Muscle of back (tissue), 13 donors: ENCODE measurements around the gene RIPOR3. TPM values are rescaled to one million over a fixed set of nuclear protein-coding genes. Genes with fewer than 3 reads are reported as not detected.

Experiments
- DNase-seq, 3 donors: peaks; one replicate each; pipeline versions ENCODE4 v3.0.0 to v3.0.0-alpha.2; 2013
- long read RNA-seq, 9 donors: transcript quantifications; one replicate each; lab custom pipeline, GENCODE V29; 2026
- polyA plus RNA-seq, 10 donors: library from polyadenylated mRNA; unstranded; fragments of 120-200 nt; gene quantifications; one replicate each; pipeline ENCODE4 v1.2.1, GENCODE V29; 2013; ENCODE audit not compliant: insufficient read length in 10 of 10

RIPOR3 gene
- polyA plus RNA-seq = 10 to 100 TPM in 4 of 10 donors, 1 to 10 TPM in 6; 3.1 to 15.6 (median 8.6) TPM
- long read RNA-seq, donor 1 = 0 reads
- long read RNA-seq, donor 2 = 0 reads
- long read RNA-seq, donor 3 = 0 reads
- long read RNA-seq, donor 4 = 0 reads
- long read RNA-seq, donor 5 = 0 reads
- long read RNA-seq, donor 6 = 0 reads
- long read RNA-seq, donor 7, partial matches to known transcripts = 0 of 1 reads
- long read RNA-seq, donor 7, other reads (novel, unspliced or antisense) = 0 of 1 reads
- long read RNA-seq, donor 8, partial matches to known transcripts = 14 of 14 reads
- long read RNA-seq, donor 8, other reads (novel, unspliced or antisense) = 0 of 14 reads
- long read RNA-seq, donor 9 = 0 reads

DNA sequence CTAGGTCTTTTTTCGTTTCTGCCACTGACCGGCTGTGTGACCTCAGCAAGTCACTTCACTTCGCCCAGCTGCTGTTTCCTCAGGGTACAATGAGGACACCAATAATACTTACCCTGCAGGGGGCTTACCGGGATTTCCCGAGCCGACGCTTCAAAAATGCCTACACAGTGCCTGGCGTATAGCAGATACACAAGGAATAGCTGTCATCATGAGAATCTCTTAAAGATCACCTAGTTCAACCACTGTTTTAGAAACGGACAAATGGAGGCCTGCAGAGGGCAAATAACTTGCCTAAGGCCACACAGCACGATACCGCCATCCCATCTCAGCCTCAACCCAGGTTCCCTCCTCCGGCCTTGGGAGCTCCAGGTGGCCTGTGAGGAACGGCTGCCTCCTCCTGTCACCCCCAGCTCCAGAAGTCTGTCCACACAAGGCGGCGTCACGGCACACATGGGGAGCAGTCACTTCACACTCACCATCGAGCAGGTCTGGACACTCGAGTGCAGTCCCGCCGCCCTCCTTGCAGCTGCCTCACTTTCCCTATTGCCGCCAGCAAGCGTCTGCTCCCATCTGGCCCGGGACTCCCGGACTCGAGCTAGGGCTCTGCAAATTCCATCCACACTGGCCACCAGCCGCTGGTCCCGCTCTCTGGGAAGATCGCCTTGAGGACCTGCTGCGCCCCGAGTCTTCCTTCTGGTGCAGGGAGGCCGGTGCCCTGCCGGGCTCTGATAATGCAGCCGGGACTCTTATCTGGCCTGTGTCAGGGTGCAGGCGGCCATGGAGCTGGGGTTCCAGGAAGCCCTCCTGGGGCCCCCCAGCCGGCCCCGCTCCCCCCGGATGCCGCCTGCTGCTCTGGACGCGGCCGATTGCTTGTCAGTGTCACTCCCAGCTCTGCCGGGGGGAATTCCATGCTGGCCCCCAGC, at the start of gene RIPOR3:
TSS of gene RIPOR3 (minus strand) at position 893 of the 923 bp plus-strand sequence. CDS start at position 479, 414 bp downstream.
- DNase-seq = peak in 1 of 3 donors; percentile 74

DNA sequence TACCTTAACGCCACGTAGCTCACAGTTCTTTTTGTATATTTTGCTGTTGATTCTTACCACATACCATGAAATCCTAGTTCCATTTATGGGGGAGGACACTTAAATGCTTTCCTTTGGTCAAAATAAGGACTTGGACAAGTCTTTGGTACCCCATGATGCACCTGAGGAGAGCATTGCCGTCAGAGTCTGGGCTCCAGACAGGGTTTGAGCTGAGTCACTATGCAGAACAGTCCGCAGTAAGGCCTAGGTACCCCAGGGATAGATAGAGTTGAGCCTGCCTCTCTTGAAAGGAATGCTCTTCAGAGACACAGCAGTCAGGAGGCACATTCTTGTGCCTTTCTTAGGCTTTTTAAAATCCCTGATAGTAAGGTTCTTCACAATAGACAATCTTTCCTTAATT, 46.0 kb upstream of the RIPOR3 start:
- no peak for DNase-seq

DNA sequence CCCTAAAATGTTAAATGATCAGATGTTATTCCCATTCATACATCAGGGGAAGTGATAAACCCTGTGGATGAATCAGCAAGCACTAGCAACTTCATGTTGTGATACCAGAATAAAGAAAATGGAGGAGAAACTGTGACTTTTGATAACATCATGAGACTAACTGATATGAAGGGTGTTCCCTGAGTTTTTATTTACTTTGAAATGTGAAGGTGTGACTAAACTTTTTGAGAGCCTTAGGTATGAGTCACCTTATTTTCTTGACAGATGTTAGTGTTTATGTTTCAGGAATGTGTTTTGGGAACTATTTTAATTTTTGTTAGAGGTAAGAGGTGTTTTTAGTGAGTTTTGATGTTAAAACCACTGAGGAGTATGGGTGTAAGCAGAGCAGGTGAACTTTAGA, 44.5 kb upstream of the RIPOR3 start:
- no peak for DNase-seq

DNA sequence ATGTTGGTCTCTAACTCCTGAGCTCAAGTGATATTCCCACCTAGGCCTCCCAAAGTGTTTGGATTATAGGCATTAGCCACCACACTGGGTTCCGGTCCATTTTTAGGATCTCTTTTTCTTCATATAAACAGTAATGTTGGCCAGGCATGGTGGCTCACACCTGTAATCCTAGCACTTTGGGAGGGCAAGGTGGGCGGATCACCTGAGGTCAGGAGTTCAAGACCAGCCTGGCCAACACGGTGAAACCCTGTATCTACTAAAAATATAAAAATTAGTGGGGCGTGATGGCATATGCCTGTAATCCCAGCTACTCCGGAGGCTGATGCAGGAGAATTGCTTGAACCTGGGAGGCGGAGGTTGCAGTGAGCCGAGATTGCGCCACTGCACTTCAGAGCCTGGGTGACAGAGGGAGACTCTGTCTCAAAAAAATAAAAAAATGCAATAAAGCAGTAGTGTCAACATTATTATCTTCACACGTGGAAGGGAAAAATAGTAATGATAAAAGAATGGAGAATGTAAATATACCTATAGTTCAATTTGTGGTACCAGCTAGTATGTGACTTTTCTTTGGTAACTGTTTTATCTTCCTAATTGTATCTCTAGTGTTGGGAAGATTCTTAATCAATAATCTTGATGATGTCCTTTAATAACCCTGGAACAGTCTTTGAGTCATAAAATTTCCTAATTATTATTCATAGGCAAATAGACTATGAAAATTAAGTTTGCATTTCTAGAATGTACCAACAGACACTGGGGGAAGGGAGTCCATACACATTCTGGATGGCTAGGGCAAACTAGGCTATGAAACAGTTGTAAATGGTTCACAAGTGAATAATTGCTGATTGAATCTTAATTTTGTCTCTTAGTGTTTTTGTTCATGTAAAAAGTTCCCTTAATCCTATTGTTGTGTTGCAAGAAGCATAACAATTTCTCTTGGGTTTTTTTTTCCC, 43.7 kb upstream of the RIPOR3 start:
- DNase-seq = no peak

- DNase-seq = no peak
Measured at GRCh38 chr20:50733644-50734349, 42.5 kb upstream of the RIPOR3 start.

- no peak for DNase-seq
Measured at GRCh38 chr20:50731930-50732690, 40.8 kb upstream of the RIPOR3 start.

DNA sequence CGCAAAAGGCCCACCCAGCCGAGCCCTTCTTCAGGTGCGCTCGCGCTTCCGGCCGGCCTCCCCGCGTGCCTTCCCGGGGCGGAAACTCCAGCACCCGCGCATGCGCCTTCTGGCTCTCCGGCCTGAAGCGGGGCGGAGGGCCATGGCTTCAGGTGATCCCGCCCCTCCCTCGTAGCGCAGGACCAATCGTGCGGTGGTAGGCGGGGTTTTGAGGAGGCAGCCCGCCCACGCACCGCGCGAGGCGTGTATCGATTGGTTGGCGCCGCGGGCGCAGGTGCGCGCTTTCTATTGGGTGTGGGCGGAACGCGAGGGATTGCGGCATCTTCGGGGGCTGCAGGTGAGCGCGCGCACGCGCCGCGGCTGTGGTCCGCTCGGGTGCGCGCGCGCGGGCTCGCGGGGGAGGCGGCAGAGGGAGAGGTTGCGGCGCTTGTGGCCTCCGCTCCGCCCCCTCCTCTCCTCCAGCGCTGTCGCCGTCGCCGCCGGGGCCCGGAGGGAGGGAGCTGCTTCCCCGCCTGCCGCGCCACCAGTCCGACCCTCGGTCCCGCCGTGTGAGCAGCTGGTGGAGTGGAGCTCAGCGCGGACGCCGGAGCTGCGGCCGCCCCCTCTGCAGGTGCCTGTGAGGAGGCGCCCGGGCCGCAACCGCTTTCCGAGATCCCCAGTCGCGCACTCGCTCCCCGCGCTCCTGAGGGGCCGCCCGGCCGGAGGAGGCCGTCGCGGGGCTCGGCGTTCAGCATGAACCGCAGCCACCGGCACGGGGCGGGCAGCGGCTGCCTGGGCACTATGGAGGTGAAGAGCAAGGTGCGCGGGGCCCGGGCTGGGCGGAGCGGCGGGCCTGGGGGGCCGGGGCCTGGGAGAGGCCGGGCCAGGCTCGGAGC, 40.0 kb upstream of the RIPOR3 start, which contains the start of gene PARD6B:
TSS of gene PARD6B (plus strand) at position 526 of the 875 bp plus-strand sequence. CDS start at position 733, 207 bp downstream.
- peak; percentile 93 to 97 (median 93) for DNase-seq

DNA sequence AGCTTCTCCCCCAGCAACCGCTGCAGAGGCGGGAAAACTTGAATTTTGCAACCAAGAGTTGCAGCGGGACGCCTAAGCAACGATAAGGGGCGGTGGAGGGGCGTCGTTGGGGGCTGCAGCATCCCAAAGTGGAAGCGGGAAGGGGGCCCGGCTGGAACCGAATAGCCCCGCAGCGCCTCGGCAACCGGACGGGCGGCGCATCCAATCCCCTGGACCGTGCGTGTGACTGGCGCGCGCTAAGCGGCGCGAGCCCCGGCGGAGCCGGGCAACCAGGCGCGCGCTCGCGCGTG, 39.4 kb upstream of the RIPOR3 start:
- no peak for DNase-seq

DNA sequence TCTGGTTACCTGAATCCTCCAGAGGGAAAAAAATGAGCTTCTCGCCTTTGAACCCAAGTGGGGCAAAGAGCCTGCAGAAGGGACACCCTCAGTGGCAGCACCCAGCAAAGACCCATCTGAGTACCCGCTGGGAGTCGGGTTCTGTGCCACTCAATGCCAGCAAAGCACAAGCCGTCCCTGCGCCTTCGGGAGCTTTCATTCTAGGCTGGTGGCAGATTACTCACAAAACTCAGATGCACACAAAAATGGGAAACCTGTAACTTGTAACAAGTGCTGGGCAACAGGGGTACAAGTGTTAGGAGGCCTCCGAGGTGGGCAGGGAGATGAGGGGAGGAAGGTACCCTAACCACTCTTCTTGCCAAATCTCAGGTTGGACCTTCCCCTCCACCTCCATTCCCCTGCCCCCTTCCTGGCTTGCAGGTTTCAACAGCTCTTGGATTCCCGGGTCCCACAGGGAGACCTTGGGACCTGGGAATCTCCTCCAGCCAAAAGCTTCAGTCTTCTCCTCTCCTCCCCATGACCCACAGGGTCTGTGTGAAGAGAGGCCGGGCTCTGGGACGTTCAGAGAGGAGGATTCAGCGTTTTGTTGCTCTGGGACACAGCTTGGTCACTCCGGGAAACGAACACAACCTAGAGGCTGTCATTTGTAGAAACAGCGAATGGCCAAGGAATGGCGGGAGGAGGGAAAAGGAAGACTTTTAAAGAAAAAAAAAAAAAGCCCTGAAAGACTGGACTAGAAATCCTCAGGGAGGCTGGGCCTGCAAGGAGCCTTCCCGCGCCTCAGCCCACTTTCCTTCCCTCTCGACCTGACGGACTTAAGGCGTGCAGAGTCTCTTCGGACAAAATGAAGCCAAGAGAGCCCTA, 38.8 kb upstream of the RIPOR3 start:
- DNase-seq = no peak

DNA sequence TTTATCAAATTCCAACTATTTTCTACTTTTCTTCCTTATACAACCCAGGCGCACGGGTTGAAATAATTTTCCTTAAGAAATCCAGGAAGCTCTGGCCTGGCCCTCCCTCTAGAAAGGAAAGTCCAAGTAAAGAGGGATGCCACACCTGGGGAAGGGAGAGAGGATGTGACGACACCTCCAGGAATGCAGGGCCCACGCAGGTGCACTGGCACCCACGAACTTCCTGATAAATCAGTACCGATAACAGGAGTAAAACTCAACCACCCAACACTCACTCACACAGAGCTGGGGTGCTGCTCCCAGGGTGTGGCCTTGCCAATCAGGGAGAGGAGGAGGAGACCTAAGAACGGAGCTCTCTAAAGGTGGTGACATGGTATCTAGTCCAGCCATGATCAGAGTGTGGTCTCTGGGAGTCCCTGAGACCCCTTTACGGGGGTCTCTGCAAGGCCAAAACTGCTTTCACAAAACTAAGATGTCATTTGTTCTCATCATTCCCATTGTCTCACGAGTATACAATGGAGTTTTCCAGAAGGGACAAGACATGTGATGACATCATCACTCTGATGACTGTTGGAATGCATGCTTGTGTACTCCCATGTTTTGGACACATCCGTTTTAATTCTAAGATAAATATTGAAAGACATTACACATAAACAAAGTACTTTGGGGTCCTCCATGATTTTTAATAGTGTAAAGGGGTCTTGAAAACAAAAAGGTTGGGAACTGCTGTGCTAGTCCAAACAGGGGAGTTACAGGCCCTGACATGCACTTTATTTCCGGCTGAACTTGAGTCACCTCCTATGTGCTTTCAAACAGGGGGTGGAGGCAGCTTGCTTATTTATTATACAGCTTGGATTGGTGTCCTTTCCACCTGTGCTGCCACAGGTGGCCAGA, 37.9 kb upstream of the RIPOR3 start:
- no peak for DNase-seq

DNA sequence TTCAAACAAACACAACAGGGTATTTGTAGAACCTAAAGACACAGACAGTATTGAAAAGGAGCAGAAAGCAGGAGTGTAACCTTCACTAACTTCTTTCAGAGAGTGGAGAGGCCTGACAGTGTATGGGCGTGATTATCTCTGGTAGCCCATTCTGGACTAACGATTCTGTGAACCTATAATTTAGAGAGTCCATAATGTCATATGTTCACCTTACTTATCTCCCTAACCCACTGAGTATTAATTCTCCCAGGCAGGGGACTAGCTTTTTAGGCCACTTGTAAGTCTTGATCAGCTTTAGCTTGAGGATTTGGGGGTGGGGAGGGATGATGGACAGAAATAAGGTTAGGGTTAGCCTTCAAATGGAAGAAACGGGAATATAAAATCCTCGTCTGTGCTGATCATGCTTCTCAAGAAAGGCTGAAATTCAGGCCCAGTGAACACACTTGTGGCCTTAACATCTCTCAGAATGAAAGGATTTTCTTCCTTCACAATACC, 37.2 kb upstream of the RIPOR3 start:
- no peak for DNase-seq

GRCh38 chr20:50727792-50728485, 36.6 kb upstream of the RIPOR3 start:
- peak; percentile 58 to 88 (median 82) for DNase-seq

- peak in 1 of 3 donors; percentile 16 for DNase-seq
Measured at GRCh38 chr20:50726955-50727791, 35.8 kb upstream of the RIPOR3 start.

DNA sequence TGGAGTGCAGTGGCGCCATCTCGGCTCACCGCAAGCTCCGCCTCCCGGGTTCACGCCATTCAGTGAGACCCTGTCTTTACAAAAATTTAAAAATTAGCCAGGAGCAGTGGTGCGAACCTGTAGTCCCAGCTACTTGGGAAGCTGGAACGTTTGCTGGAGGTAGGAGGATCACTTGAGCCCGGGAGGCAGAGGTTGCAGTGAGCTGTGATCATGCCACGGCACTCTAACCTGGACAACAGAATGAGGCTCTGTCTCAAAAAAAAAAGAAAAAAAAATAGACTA, 34.3 kb upstream of the RIPOR3 start:
- no peak for DNase-seq
